GM18861 (cell line): ENCODE results near the gene RPGR.

ENCODE experiments used
- ATAC-seq: cut with Tn5 transposase; IDR thresholded peaks from one replicate; pipeline ENCODE4 v1.9.1; 2021; ENCODE audit not compliant: unreplicated experiment

Gene RPGR, protein sequence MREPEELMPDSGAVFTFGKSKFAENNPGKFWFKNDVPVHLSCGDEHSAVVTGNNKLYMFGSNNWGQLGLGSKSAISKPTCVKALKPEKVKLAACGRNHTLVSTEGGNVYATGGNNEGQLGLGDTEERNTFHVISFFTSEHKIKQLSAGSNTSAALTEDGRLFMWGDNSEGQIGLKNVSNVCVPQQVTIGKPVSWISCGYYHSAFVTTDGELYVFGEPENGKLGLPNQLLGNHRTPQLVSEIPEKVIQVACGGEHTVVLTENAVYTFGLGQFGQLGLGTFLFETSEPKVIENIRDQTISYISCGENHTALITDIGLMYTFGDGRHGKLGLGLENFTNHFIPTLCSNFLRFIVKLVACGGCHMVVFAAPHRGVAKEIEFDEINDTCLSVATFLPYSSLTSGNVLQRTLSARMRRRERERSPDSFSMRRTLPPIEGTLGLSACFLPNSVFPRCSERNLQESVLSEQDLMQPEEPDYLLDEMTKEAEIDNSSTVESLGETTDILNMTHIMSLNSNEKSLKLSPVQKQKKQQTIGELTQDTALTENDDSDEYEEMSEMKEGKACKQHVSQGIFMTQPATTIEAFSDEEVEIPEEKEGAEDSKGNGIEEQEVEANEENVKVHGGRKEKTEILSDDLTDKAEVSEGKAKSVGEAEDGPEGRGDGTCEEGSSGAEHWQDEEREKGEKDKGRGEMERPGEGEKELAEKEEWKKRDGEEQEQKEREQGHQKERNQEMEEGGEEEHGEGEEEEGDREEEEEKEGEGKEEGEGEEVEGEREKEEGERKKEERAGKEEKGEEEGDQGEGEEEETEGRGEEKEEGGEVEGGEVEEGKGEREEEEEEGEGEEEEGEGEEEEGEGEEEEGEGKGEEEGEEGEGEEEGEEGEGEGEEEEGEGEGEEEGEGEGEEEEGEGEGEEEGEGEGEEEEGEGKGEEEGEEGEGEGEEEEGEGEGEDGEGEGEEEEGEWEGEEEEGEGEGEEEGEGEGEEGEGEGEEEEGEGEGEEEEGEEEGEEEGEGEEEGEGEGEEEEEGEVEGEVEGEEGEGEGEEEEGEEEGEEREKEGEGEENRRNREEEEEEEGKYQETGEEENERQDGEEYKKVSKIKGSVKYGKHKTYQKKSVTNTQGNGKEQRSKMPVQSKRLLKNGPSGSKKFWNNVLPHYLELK

DNA sequence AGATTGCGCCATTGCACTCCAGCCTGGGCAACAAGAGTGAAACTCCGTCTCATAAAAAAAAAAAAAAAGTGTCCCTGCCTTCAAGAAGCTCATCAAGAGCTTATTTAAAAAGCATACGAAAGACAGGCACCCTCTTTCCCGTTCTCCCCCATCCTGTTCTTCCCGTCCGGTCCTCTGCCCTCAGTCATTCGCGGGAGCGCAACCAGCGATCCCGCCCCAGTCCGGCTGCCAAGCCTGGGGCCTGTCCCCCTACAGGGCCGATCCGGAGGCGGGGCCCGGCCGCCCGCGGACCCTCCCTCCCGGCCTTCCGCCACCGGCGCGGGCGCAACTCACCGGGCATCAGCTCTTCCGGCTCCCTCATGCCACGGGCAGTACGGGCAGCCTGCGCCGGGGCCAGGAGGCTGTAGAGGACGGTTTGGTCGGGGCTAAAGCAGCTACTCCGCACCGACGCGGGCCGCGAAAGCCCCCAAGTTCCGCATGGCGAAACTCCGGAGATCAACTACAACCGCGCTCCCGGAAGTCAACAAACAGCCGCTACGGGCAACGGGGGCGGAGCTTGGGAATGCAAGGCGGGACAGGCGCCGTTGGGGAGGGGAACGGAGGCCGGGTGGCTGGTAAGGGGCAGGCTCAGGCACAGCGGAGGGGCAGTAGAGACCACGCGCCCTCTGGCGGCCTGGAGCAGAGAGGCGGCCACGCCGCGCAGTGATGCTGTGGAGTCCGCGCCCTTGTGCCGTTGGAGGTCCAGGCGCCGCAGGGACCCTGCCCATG is at the start of gene RPGR:
RPGR (minus strand) TSS at position 503 of the 768 bp plus-strand sequence; CDS start at position 361, 142 bp downstream.
- peak; percentile 91 for ATAC-seq

DNA sequence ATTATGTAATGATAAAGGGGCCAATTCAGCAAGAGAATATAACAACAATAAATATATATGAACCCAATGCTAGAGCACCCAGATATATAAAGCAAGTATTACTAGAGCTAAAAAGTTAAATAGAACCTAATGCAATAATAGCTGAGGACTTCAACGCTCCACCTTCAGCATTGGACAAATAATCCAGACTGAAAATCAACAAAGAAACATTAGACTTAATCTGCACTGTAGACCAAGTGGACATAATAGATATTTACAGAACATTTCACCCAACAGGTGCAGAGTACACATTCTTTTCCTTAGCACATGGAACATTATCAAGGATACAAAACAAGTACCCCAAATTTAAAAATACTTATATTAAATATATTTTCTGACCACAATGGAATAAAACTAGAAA is 49.4 kb upstream of the RPGR start:
- ATAC-seq = no peak

DNA sequence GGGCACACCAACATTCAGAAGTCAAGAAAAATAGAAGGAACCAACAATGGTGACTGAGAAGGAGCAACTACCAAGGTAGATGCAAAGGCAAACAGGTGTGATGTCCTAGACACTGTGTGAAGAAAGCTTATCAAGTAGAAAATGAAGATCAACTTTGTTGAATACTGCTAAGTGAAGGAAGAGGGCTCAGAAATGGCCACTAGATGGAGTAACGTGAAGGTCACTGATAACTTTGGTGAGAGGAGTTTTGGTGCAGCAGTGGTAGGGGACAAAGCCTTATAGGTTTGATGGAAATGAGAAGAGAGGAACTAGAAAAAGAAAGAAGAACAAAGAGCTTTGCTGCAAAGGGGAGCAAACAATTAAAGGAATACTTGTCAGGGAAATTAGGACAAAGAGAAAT is 48.6 kb upstream of the RPGR start:
- ATAC-seq = no peak

DNA sequence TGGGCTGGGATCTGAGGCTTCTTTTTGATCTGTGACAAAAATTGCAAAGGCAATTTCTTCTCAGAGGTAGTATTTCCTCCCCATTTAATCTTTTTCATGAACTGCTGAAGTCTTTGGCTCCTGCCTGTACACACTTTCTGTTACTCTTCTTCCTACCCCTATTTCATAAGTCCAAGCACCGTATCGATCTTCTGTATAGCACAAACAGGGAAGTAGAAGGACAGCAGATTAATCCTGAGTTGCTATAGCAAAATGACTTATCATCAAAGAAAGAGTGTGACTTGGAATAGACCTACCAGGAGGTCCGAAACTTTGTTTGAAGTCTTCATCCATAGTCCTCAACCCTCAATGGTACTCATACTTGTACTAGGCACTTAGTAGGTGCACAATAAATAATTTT is 47.1 kb upstream of the RPGR start:
- no peak for ATAC-seq

DNA sequence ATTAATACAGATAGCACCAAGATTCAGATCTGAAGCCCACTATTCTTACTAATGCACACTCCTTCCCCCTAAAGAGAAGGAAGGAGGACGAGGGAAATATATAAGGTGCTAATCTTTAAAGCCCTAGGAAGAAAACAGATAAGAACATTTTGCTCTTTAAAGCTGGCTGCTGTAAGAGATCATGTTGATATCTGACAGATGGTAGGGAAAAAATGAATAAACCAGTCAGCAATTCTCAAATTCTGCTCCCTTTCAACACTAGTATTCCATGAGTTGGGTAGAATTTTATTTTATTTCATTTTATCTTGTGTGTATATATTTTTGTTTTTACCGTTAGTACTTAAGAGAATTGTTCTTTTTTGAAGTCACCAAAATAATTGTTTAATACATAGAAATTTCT is 44.3 kb upstream of the RPGR start:
- no peak for ATAC-seq

DNA sequence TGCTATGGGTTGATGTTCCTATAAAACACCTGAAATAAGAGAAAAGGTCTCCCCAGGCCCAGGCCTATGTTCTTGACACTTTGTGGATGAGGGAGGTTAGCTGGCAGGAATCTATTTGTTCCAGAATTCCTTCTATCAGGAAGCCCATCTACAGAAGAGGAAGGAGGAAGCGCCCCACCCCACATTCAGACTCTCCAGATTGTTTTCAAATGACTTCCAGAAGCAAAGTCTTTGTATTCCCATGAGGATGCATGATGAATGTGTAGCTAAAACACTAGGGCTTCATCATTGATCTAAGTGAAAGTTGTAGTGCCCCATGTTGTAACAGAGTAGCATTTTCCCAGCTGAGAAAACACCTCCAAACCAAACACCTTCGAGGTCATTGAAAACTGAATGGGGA is 41.5 kb upstream of the RPGR start:
- no peak for ATAC-seq

DNA sequence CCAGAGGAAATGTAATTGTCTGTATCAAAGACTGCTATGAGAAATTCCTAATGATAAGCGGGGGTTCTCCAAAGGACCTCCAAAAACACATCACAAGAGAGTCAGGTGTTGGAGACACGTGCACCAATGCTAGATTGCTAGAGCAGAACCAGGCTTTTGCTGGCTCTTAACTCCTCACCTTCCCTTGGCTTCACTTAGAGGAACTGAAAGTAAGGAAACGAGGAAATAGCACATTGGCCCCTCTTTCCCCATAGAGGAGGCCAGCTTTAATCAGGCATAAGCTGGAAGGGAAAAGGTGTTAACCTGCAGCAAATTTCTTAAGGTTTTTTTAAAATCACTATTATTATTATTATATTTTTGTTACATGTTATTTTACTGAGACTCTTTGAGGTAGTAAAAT is 38.6 kb upstream of the RPGR start:
- ATAC-seq = no peak

DNA sequence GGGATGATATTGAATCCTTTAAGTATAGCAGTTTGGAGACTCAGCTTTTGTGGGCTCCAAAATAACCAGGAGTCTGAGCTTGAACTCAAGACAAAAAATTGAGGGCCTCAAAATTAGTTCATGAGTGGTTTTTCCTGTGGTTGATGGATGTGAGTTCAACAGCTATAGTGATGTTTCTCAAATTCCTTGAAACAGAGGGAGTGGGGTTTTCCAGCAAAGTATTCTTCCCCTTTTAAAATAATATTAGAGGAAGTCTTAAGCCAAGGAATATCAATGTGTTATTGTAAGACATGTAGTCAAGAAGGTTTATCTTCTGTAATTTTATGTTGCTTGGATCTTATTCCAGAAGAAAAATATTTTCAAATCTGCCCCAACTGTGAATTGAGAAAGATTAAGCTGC is 35.7 kb upstream of the RPGR start:
- no peak for ATAC-seq

DNA sequence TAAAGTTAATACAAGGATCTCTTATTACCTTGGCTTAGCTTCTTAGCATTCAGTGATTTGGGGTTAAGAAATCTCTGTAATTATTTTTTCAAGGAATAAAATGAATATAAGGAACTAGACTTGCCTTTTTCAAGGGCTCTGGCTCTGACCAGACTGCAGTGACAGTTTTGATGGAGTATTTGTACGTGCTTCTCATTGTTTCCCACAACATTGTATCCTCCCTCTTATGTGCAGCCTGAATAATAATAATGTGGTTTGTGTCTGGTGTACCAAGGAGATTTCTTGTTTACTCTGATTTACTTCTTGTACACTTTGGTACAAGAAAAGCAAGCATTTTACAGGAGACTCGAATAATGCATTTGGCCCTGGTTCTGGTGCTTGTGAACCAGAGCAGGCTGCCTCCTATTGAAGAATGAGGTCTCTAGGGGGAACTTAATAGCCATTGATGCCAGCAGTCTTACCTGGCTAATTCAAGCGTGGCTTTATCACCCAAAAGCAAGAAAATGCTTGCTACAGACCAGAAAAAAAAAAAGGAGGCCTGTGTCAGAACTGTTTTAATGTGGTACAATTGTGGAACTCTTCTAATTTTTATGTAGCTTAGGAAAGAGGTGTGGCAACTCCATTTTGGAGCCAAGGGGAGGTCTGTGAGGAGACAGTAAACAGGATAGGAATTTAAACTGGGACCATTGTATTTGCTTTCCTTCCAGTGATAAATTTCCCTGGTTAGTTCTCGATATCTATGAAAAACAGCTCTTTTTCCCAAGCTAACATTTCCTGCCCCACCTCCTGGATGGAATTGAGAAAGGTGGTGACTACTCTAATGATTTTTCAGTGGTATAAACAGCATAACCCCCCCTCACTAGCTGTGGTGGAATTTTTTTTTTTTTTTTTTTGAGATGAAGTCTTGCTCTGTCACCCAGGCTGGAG is 30.7 kb upstream of the RPGR start:
- no peak for ATAC-seq

DNA sequence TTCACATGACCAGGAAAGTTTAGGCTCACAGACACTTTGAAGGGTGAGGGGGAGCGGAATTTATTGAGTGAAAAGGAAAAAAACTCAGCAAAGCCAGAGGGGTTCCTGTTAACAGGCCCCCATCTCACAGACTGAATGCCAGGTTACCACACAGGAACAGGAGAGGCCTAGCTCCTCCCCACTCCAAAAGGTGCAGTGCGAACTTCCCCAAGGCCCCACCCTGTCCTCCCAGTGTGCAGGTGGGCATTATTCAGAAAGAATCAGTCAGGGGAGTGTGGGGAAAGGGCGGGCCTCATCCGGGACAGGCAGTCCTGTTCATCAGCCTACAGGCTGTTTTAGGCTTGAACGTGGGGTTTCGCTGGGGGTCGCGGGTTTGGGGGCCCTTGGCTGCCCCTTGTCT is 29.1 kb upstream of the RPGR start:
- ATAC-seq = no peak

DNA sequence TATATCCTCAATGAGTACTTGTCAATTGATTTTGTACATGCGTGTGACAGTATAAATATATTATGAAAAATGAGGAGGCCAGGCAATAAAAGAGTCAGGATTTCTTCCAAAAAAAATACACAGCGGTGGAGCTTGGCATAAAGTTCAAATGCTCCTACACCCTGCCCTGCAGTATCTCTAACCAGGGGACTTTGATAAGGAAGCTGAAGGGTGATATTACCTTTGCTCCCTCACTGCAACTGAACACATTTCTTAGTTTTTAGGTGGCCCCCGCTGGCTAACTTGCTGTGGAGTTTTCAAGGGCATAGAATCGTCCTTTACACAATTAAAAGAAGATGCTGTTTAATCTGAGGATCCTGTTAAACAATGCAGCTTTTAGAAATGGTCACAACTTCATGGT is 25.1 kb upstream of the RPGR start, which contains the start of gene OTC:
OTC (plus strand) TSS at position 243 of the 400 bp plus-strand sequence; CDS start at position 336, 93 bp downstream.
- no peak for ATAC-seq

DNA sequence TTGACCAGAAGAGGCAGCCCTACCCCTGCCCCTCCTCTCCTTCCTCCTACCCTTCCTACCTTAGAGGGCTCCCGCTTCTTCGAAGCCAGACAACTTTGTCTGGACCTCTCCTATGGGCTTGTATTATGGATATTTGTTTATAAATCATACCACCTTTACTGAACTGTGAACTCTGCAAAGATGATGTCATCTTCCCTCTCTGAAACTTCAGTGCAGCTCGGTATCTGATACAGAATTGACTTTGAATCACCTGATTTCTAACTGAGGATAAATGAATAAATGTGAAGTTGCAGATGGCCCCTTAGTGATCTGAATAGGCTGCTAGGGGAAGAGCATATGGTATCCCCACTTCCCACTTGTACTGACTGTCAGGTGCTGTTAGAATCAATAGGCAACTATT is 24.0 kb upstream of the RPGR start:
- ATAC-seq = no peak

DNA sequence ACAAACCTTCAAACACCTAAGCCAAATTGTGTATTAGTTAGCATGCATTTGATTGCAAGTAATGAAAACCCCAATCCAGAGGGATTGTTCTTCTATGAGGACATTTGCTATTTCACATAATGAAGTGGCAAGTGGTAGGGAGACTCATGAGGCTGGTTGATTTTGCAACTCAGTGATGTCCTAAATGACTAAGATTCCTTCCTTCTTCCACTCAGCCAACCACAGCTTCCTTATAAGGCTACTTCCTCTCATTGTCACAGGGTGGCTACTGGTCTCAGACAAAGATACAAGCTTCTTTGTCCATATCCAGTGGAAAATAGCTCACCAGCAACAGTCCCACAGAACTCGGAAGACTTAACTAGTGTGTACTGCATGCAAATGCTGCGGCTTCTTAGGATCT is 19.8 kb upstream of the RPGR start:
- peak; percentile 69 for ATAC-seq

DNA sequence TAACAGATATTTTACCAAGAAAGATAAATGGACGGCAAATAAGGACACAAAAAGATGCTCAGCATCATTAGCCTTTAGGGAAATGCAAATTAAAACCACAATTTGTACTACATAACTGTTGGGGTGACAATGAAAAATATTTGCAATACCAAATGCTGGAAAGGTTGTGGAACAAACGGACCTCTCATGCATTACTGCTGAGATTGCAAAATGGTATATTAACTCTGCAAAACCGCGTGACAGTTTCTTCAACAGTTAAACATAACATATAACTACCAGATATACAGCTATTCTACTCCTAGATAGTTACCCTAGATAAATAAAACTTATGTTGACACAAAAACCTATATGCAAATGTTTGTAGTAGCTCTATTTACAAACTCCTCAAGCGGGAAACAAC is 18.8 kb upstream of the RPGR start:
- ATAC-seq = no peak

DNA sequence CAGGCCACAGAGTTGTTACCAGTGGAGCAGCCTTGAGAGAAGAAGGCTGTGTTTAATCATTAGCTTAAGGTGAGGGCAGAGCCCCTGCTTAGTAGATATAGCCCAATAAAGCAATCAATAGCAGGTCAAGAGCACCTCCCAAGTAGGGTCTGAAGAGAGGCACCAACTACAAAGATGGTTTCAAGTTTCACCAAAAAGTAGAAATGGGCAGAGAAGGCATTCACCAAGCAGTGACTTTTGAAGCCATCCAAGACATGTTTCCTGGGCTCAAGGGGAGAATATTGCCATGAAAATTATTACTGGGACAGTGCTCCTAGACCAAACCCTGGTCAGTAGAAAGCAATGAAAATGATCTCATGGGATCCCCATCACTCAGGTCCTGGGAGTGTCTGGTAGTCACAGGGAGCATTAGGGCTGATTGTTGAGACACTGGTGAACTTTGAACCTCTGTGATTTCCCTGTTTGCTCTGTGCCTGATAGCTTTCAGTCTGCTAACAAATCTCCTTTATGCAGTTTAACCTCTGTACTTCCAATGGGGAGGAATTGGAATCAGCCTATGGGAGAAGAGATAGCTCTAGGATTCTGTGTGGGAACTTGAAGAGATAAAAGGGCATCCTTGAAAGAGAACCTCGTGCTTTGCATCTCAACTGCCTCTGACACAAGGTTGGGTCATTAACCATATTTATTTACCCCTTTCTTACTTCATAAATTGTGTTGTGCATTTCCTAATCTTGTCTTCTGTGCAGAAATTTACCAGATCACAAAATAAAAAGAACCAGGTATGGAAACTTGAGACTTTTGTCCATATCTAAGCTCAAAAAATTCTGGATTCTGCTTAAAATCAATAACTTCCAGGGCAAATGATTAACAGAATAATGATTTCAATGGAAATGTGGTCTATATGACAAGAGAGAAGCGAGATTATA is 15.8 kb upstream of the RPGR start:
- ATAC-seq = no peak

DNA sequence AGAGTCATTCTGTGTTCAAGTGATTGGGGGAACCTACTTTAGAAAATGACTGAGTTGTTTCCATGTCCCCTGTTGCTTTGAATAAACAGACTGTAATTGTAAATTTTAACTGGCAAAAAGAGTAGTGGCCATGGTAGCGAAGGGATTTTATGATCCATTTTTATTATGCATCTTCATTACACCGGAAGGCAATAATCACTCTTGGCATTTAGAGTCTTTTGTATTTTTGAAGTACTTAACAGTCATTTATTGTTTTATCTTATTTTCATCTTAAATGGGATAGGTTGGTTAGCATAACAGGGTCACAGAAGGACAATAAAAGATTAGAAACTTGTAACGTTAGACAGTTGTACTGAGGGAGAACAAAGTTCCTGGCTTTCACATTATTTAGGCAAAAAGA is 14.1 kb upstream of the RPGR start:
- ATAC-seq = no peak

DNA sequence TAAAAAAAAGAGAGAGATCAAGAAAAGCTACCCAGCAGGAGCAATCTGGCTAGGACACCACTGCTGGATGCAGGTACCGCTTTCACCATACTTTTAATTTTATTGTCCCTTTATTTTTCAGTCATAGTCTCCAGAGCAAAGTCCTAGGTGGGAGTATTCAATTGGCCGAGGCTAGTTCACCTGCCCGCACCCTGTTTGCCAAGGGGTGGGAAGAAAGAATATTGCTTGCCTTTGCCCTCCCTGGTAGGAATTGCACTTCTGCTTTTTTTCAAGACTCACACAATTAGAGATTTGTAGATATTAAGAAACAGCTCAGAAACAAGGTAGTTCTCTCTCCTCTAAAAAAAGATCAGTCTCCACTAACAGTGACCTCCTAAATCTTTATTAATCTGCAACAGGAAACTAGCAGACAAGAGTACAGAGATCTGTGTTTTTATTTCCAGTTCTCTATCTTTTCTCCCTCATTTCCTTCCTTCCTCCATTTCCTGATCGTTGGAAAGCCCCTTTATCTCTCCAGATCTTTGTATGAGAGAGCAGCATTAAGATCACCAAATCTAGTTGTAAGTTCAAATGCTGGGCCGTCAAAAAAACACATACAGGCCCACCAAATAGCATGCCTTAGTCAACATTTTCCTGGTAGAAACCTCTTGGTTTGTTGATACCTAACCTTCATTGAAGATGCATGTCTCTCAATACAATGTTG is 9.4 kb upstream of the RPGR start:
- no peak for ATAC-seq

DNA sequence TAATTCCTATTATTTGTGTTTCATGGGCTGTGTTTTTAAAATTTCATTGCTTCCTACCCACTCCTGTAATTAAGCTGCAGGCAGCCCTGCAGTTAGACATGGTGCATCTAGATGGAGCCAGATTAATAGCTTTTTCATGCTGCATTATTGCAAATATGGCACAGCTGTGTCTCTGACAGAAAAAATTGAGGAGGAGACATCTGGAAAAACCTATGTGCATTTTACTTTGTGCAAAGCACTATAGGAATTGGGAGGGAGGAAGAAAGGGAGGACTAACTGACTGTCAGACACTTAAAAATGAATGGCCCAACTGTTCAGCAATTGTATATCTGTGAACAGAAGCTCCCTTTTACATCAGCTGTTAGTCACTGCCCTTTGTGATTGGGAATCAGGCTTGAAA is 8.1 kb upstream of the RPGR start:
- no peak for ATAC-seq
